Activated naive CD8-positive, alpha-beta T cell (primary cell): ENCODE data around the gene FBXW11.
"Not testable (repeated sequence)": the region's sequence is repeated elsewhere in the genome, so short reads cannot be mapped to it uniquely, and the experiment has no call there.

Source experiments
- H3K27ac Mint-ChIP-seq: one replicate; pipeline ENCODE4 v1.8.0; 2021; ENCODE audit warnings: mixed read lengths
- H3K27me3 Mint-ChIP-seq: one replicate; pipeline ENCODE4 v1.8.0; 2021; ENCODE audit warnings: mixed read lengths
- H3K36me3 Mint-ChIP-seq: one replicate; pipeline ENCODE4 v1.8.0; 2021; ENCODE audit warnings: mixed read lengths
- H3K4me1 Mint-ChIP-seq: one replicate; pipeline ENCODE4 v1.8.0; 2021; ENCODE audit warnings: low read depth, mixed read lengths
- H3K4me3 Mint-ChIP-seq: one replicate; pipeline ENCODE4 v1.8.0; 2021; ENCODE audit warnings: mild to moderate bottlenecking, mixed read lengths
- H3K9me3 Mint-ChIP-seq: one replicate; pipeline ENCODE4 v1.8.0; 2021; ENCODE audit warnings: low read depth, mixed read lengths

Gene FBXW11

GRCh38 chr5:171980792-171981191 is 25.6 kb downstream of the FBXW11 start:
- Mint-ChIP-seq H3K9me3 (peaks cover 11% of the 10 kb centered on the region), H3K27ac (no peak overlapping the region), H3K4me3 (no peak overlapping the region), H3K4me1 (peaks cover 50% of the 10 kb centered on the region), H3K36me3 (peaks cover 24% of the 10 kb centered on the region), H3K27me3 (no peaks in the 10 kb centered on the region)

GRCh38 chr5:171979606-171980005 is 26.8 kb downstream of the FBXW11 start:
- no peak overlapping the region for H3K27ac Mint-ChIP-seq
- peaks cover 11% of the 10 kb centered on the region for H3K9me3 Mint-ChIP-seq

GRCh38 chr5:171978519-171978918 is 27.9 kb downstream of the FBXW11 start:
- Mint-ChIP-seq H3K4me1 (peaks cover 49% of the 10 kb centered on the region), H3K9me3 (peaks cover 11% of the 10 kb centered on the region), H3K27me3 (no peaks in the 10 kb centered on the region), H3K36me3 (peaks cover 22% of the 10 kb centered on the region), H3K27ac (peak overlapping the region; percentile 50), H3K4me3 (no peak overlapping the region)

More at GRCh38 chr5:171979606-171980005, 26.8 kb downstream of the FBXW11 start:
- peaks cover 53% of the 10 kb centered on the region for H3K4me1 Mint-ChIP-seq
- H3K4me3 Mint-ChIP-seq: no peak overlapping the region
- H3K27me3 Mint-ChIP-seq: no peaks in the 10 kb centered on the region
- peaks cover 24% of the 10 kb centered on the region for H3K36me3 Mint-ChIP-seq

- no peak overlapping the region for H3K4me3 Mint-ChIP-seq
- peak overlapping the region; percentile 19 for H3K27ac Mint-ChIP-seq
- H3K27me3 Mint-ChIP-seq: no peaks in the 10 kb centered on the region
- peaks cover 54% of the 10 kb centered on the region for H3K4me1 Mint-ChIP-seq
- H3K9me3 Mint-ChIP-seq: peaks cover 11% of the 10 kb centered on the region
- peaks cover 23% of the 10 kb centered on the region for H3K36me3 Mint-ChIP-seq
These were observed 28.4 kb downstream of the FBXW11 start for GRCh38 chr5:171978016-171978415.

- H3K4me3 Mint-ChIP-seq, H3K27me3 Mint-ChIP-seq: not testable (repeated sequence)
- peaks cover 11% of the 10 kb centered on the region for H3K9me3 Mint-ChIP-seq
- H3K4me1 Mint-ChIP-seq: peaks cover 59% of the 10 kb centered on the region
- H3K36me3 Mint-ChIP-seq: peaks cover 23% of the 10 kb centered on the region
- peak overlapping the region; percentile 19 for H3K27ac Mint-ChIP-seq
These were observed 29.0 kb downstream of the FBXW11 start for GRCh38 chr5:171977244-171977950.

GRCh38 chr5:171975877-171976667 is 30.4 kb downstream of the FBXW11 start:
- Mint-ChIP-seq H3K27me3 (no peaks in the 10 kb centered on the region), H3K36me3 (peaks cover 17% of the 10 kb centered on the region), H3K4me1 (peaks cover 58% of the 10 kb centered on the region), H3K4me3 (peak overlapping the region; percentile 3), H3K27ac (no peak overlapping the region), H3K9me3 (peaks cover 7% of the 10 kb centered on the region)

- Mint-ChIP-seq H3K9me3 (peaks cover 12% of the 10 kb centered on the region), H3K36me3 (peaks cover 22% of the 10 kb centered on the region), H3K27me3 (no peaks in the 10 kb centered on the region), H3K27ac (peak overlapping the region; percentile 59), H3K4me1 (peaks cover 64% of the 10 kb centered on the region), H3K4me3 (no peak overlapping the region)
These were observed 31.1 kb downstream of the FBXW11 start for GRCh38 chr5:171975262-171975876.

GRCh38 chr5:171970826-171971225 is 35.6 kb downstream of the FBXW11 start:
- no peak overlapping the region for H3K4me3 Mint-ChIP-seq

GRCh38 chr5:171969288-171969880 is 37.1 kb downstream of the FBXW11 start:
- H3K27me3 Mint-ChIP-seq: no peaks in the 10 kb centered on the region
- no peak overlapping the region for H3K4me3 Mint-ChIP-seq
- H3K27ac Mint-ChIP-seq: peak overlapping the region; percentile 64
- H3K36me3 Mint-ChIP-seq: peaks cover 27% of the 10 kb centered on the region
- H3K9me3 Mint-ChIP-seq: peaks cover 10% of the 10 kb centered on the region
- peaks cover 67% of the 10 kb centered on the region for H3K4me1 Mint-ChIP-seq

More at GRCh38 chr5:171970826-171971225, 35.6 kb downstream of the FBXW11 start:
- Mint-ChIP-seq H3K36me3 (peaks cover 23% of the 10 kb centered on the region), H3K4me1 (peaks cover 67% of the 10 kb centered on the region), H3K27ac (peak overlapping the region; percentile 46), H3K27me3 (no peaks in the 10 kb centered on the region), H3K9me3 (peaks cover 10% of the 10 kb centered on the region)

GRCh38 chr5:171968531-171968930 is 37.9 kb downstream of the FBXW11 start:
- Mint-ChIP-seq H3K9me3 (peaks cover 10% of the 10 kb centered on the region), H3K36me3 (peaks cover 27% of the 10 kb centered on the region), H3K27me3 (no peaks in the 10 kb centered on the region), H3K4me3 (no peak overlapping the region), H3K27ac (peak overlapping the region; percentile 64), H3K4me1 (peaks cover 74% of the 10 kb centered on the region)

- H3K36me3 Mint-ChIP-seq: peaks cover 25% of the 10 kb centered on the region
- H3K27ac Mint-ChIP-seq: peak overlapping the region; percentile 98
- H3K9me3 Mint-ChIP-seq: peaks cover 10% of the 10 kb centered on the region
- no peaks in the 10 kb centered on the region for H3K27me3 Mint-ChIP-seq
- peak overlapping the region; percentile 28 for H3K4me3 Mint-ChIP-seq
- H3K4me1 Mint-ChIP-seq: peaks cover 79% of the 10 kb centered on the region
These were observed 39.5 kb downstream of the FBXW11 start for GRCh38 chr5:171966964-171967363.

- Mint-ChIP-seq H3K4me1 (peaks cover 84% of the 10 kb centered on the region), H3K36me3 (peaks cover 24% of the 10 kb centered on the region), H3K27ac (peak overlapping the region; percentile 98)
These were observed 40.2 kb downstream of the FBXW11 start for GRCh38 chr5:171966270-171966669.

GRCh38 chr5:171965745-171966144 is 40.7 kb downstream of the FBXW11 start:
- no peak overlapping the region for H3K4me3 Mint-ChIP-seq

More at GRCh38 chr5:171966270-171966669, 40.2 kb downstream of the FBXW11 start:
- Mint-ChIP-seq H3K27me3 (no peaks in the 10 kb centered on the region), H3K9me3 (peaks cover 10% of the 10 kb centered on the region), H3K4me3 (peak overlapping the region; percentile 51)

GRCh38 chr5:171963416-171963815 is 43.0 kb downstream of the FBXW11 start:
- H3K27me3 Mint-ChIP-seq: no peaks in the 10 kb centered on the region
- no peaks in the 10 kb centered on the region for H3K9me3 Mint-ChIP-seq
- H3K27ac Mint-ChIP-seq: peak overlapping the region; percentile 93
- peaks cover 11% of the 10 kb centered on the region for H3K36me3 Mint-ChIP-seq
- H3K4me3 Mint-ChIP-seq: no peak overlapping the region
- H3K4me1 Mint-ChIP-seq: peaks cover 89% of the 10 kb centered on the region

More at GRCh38 chr5:171965745-171966144, 40.7 kb downstream of the FBXW11 start:
- H3K9me3 Mint-ChIP-seq: peaks cover 6% of the 10 kb centered on the region
- peak overlapping the region; percentile 98 for H3K27ac Mint-ChIP-seq
- H3K36me3 Mint-ChIP-seq: peaks cover 22% of the 10 kb centered on the region
- H3K27me3 Mint-ChIP-seq: no peaks in the 10 kb centered on the region
- peaks cover 84% of the 10 kb centered on the region for H3K4me1 Mint-ChIP-seq
